GM18858 (cell line): ENCODE measurements around the gene RAF1.
"Not testable (repeated sequence)": the region's sequence is repeated elsewhere in the genome, so short reads cannot be mapped to it uniquely, and the experiment has no call there.

ENCODE experiments used
- ATAC-seq: cut with Tn5 transposase; IDR thresholded peaks from one replicate; pipeline ENCODE4 v1.9.1; 2021; ENCODE audit not compliant: unreplicated experiment

Gene RAF1

GRCh38 chr3:12643010-12643380 is 20.9 kb downstream of the RAF1 start:
- no peak for ATAC-seq

DNA sequence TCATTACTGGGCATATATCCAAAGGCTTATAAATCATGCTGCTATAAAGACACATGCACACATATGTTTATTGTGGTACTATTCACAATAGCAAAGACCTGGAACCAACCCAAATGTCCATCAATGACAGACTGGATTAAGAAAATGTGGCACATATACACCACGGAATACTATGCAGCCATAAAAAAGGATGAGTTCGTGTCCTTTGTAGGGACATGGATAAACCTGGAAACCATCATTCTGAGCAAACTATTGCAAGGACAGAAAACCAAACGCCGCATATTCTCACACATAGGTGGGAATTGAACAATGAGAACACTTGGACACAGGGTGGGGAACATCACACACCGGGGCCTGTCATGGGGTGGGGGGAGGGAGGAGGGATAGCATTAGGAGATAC is 23.1 kb downstream of the RAF1 start:
- not testable (repeated sequence) for ATAC-seq

DNA sequence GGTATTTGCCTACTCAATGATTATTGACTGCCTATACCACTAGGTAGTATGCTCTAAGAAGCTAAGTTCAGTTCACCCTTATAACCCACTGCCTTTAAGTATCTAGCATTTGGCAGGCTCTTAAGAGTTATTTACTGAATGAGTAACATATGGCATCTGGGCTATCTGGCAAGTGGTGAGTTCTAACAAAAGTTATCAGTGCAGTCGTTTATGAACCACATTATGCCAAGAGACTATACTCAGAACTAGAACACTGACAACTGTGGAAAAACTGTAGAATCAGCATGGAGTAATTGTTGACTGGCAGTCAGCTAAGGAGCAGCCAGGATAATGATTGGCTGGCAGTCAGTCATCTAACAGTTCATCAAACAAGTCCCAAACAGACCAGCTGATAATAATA is 25.8 kb downstream of the RAF1 start:
- ATAC-seq = no peak

- no peak for ATAC-seq
Observed at GRCh38 chr3:12633108-12633507, 30.8 kb downstream of the RAF1 start.

GRCh38 chr3:12632523-12632922 is 31.4 kb downstream of the RAF1 start:
- ATAC-seq = no peak

GRCh38 chr3:12630843-12631242 is 33.1 kb downstream of the RAF1 start:
- not testable (repeated sequence) for ATAC-seq

DNA sequence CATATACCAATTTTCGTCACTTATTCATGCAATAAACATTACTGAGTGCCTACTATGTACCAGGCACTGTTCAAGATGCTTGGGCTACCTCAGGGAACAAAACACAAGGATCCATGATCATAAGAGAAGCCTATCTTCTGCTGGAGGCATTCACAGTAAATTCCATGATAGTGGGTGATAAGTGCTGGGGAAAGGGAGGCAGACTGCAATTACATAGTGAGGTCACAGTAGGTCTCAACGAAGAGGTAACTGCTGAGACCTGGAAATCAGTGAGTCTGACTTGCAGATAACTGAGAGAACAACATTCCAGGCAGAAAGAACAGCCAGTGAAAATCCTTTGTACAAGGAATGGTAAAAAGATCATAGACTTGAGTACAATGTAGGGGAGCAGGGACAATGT is 33.6 kb downstream of the RAF1 start:
- no peak for ATAC-seq

GRCh38 chr3:12629560-12629959 is 34.4 kb downstream of the RAF1 start:
- no peak for ATAC-seq

DNA sequence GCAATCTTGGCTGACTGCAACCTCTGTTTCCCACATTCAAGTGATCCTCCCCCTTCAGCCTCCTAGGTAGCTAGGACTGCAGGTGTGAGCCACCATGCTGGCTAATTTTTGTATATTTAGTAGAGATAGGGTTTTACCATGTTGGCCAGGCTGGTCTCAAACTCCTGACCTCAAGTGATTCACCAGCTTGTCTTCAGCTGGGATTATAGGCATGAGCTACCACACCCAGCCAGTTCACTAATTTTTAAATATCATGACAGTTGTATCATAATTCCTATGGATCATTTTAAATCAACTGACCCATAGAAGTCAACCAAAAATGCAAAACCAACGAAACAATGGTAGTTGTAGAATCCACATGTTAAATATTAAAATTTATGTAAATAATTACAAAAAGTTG is 35.1 kb downstream of the RAF1 start:
- no peak for ATAC-seq

DNA sequence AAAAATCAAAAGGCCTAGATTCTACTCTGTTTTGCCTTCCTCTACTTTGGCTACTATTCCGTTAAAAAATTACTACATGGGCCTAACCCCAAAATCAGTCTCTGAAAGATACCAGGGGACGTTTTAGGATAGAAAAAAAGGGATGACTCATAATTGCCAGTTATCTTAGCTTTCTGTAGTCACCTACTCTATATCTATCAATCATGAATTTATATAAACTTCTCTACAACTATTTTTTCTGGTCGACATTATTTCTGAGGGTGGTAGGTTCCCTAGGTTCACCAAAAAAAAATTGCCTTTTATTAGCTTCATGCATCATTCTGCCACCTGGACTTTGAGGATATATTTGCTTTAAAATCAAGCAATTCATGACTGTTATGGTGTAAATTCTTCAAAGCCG is 36.5 kb downstream of the RAF1 start:
- no peak for ATAC-seq

GRCh38 chr3:12624964-12625363 is 39.0 kb downstream of the RAF1 start:
- not testable (repeated sequence) for ATAC-seq

DNA sequence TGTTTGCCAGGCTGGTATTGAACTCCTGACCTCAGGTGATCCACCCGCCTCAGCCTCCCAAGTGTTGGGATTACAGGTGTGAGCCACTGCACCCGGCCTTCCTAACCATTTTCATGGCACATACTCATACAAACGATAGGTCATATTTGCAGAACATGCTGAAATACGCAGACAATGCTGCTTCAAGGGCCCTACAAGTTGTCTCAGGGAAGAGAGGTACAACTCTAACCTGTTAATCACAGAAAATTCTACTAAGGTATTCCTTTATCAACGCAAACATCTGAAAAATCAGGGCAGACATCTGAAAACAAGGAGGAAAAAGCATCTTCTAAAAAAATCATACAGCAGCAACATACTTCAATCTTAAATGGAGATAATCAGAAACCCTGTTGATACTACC is 39.9 kb downstream of the RAF1 start:
- no peak for ATAC-seq

- no peak for ATAC-seq
Observed at GRCh38 chr3:12622335-12622734, 41.6 kb downstream of the RAF1 start.

DNA sequence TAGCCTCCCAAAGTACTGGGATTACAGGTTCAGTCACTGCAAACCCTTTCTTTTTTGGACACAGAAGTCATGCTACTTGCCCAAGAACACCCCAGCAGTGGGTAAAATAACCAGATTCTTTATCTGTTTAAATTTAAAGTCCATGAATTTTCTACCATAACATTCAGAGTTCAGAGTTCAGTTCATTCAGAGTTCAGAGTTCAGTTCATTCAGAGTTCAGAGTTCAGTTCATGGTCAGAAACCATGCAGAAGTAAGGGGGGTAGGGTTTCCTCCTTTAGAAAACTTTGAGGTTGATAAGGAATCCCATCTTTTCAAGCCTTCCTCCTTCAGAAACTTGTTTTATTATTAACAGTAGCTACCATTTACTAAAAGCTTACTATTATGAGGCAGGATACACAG is 43.2 kb downstream of the RAF1 start:
- ATAC-seq = no peak

- no peak for ATAC-seq
Observed at GRCh38 chr3:12620305-12620704, 43.6 kb downstream of the RAF1 start.

DNA sequence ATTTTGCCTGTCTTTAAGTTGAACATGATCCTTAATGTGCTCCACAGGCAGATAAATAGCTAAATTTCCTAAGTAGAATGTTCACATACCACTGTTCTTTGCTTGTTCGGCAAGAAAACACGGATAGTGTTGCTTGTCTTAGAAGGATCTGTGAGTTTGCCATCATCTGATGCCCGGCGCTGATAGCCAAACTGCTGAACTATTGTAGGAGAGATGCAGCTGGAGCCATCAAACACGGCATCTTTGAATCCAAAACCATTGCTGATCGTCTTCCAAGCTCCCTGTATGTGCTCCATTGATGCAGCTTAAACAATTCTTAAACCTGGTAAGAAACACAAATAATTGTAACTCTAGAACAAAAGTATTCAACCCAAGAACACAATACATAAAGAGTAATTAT is 45.5 kb downstream of the RAF1 start:
- ATAC-seq = no peak

DNA sequence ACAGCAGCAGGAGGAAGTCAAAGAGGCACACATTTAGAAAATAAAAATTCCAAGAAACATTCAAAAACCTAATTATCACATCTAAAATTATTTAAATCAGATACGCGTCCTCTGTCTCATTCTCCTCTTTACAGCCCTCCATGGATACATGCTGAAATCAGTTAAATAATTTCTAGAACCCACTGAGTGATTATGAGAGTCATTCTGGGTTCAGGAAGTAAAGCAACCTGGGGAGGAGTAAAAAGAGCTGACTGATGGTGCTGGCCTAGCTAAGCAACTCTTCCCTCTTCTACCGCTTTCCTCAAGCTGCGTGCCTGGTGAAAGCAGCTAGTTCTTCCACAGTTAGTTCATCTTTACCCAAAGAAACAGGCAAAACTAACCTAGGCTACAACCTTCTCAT is 48.7 kb downstream of the RAF1 start:
- ATAC-seq = no peak

GRCh38 chr3:12613250-12613649 is 50.7 kb downstream of the RAF1 start:
- ATAC-seq = no peak

- ATAC-seq = no peak
Observed at GRCh38 chr3:12612514-12613226, 51.2 kb downstream of the RAF1 start.

- ATAC-seq = no peak
Observed at GRCh38 chr3:12611117-12611516, 52.8 kb downstream of the RAF1 start.

DNA sequence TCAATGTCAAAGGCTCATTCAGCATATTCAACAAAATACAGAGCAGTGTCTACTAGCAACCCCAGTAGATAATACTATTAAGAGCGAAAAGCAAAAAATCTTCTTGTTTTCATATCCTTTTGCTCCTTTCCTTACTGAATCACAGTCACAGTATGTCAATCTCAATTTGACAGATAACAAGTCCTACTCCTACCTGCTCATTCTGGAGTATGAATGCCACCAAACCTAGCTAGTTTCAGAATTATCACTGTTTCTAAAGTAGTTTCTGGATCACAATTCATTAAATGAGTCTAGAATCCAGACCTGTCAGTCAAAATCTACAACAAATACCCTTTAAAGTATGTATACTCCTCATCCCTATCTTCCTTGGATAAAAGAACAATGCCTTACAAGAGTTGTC is 55.5 kb downstream of the RAF1 start:
- ATAC-seq = no peak

DNA sequence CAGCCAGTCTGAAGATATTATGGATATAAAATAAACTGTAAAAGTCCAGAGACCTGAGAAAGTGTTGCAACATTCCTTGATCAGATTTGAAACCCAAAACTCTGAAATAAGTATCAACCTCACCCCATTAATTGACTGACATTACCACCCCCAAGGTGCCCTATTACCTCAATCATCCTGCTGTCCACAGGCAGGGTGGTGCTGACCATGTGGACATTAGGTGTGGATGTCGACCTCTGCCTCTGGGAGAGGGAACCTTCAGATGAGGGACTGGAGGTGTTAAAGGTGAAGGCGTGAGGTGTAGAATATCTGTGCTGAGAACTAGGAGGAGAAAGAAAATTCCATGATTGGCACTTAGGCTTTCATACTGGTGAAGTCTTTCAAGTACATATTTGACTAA is 59.9 kb downstream of the RAF1 start:
- ATAC-seq = no peak

- ATAC-seq = no peak
Observed at GRCh38 chr3:12601072-12601471, 62.8 kb downstream of the RAF1 start.
